GM18498 (cell line): ENCODE results near the gene TXNL4B.

ENCODE experiments used
- ATAC-seq: cut with Tn5 transposase; IDR thresholded peaks from one replicate; pipeline ENCODE4 v1.9.1; 2021; ENCODE audit warnings: mild to moderate bottlenecking, moderate library complexity; ENCODE audit not compliant: unreplicated experiment

TXNL4B gene

DNA sequence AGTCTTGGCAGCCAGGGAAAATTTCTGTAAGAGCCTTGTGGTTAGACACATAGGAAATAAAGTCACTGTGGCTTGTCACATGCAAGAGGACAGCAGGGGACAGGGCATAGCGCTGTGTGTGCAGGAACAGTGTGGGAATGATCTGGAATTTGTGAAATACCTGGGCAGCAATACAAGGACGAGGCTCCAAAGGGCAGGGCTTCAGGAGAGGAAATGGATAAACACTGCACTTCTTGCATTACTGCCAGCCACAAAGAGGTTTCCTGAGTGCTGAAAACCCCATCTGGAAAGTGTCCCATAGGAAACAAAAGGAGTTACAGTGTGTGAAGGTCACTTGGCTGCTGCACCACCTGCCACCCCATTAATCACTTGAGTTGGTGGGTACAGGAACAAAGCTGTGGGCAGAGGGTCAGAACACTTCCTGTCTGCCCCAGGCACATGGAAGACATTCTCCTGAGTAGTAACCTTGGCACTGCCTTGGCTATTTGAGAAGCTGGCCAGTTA, 51.2 kb downstream of the TXNL4B start:
- no peak for ATAC-seq

- no peak for ATAC-seq
Observed at GRCh38 chr16:72036098-72036497, 57.3 kb downstream of the TXNL4B start.
